Germinal center (tissue), 1 donor: ENCODE results near the gene SPDYE9.
"Not testable (repeated sequence)": the region's sequence is repeated elsewhere in the genome, so short reads cannot be mapped to it uniquely, and the experiment has no call there.

Experiments used
- DNase-seq: peaks from one replicate; pipeline ENCODE4 v3.0.0; 2012; ENCODE audit warnings: mixed read lengths, low spot score

Gene SPDYE9, protein sequence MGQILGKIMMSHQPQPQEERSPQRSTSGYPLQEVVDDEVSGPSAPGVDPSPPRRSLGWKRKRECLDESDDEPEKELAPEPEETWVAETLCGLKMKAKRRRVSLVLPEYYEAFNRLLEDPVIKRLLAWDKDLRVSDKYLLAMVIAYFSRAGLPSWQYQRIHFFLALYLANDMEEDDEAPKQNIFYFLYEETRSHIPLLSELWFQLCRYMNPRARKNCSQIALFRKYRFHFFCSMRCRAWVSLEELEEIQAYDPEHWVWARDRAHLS

DNA sequence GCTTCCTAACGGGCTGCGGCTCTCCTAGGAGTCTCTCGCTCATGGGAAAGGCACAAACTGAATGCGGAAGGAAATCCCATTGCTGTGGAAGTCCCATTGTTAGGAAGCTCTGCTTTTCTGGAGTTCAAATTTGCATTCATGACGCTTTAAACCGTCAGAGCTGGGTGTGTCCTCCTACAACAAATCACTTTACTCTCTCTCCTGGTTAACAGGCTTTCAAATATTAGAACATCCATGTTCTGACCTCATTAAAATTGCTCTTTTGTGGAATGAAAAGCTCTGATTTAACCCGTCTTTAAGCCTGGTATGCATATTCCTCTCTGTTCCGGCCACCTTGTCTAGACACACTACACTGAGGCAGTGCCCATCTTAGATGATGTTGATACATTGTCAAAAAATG lies at the start of gene SPDYE9:
SPDYE9 (minus strand) TSS at position 101 of the 400 bp plus-strand sequence. CDS start 1,800 bp downstream, outside the sequence.
- not testable (repeated sequence) for DNase-seq

GRCh38 chr7:73134866-73135265 lies 49.0 kb upstream of the SPDYE9 start:
- DNase-seq, result not testable (repeated sequence)

- DNase-seq, result not testable (repeated sequence)
Observed at GRCh38 chr7:73132651-73133217, 46.9 kb upstream of the SPDYE9 start.

DNA sequence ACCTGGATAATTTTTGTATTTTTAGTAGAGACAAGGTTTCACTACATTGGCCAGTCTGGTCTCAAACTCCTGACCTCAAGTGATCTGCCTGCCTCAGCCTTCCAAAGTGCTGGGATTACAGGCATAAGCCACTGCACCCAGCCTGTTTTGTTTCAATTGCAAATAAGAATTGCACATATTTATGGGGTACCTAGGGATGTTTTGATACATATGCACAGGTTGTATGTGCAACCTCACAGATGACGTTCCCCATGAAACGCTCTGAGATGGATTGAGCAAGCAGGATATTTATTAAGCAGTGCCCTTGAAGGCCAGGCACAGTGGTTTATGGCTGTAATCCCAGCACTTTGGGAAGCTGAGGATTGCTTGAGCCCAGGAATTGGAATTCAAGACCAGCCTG lies 44.8 kb upstream of the SPDYE9 start:
- not testable (repeated sequence) for DNase-seq

DNA sequence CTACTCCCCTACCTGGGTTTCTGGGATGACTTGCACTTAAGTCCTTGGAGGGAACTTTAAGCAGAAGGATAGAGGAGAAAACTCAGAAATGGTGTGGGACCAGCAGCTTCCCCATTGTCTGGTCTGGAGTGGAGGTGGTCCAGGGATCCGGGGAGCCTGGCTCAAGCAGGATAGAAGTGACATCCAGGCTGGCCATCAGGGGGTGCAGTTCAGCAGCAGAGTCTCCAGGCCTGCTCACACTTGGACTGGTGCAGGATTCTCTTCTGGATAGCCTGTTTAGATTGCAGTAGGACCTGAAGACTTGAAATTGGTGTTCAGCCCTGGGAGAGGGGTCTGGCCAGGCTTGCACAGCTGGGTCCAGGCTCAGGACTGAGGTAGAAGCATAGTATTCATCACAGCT lies 38.3 kb upstream of the SPDYE9 start:
- not testable (repeated sequence) for DNase-seq

DNA sequence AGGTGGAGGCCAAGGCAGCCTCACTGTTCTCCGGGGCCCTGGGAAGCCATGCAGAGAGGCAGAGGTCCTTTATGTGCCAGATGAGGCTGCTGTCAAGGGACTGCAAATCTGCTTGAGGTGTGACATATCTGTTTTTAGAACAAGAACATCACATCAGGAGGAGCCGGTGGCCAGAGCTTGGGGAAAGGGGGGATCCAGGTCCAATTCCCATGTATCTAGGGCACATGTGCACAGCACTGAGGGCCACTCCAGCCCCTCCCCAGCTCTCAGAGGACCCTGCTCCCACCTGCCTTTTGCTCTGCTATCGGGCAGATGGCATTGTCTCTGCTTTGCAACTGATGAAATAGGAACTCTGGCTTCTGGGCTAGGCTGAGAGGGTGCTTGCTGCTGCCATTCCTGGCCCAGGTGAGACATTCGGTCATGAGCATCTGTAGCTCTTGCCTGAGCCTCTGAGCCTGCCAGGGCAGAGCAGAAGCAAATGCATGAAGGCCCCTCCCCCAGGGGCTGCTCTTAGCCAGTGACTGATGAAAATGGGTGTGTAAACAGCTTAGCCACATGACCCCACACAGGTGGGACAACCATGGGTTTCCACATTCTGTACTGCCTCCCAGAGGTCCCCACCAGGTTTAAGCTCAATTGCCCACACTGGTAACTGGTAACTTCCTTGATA lies 37.1 kb upstream of the SPDYE9 start:
- DNase-seq, result not testable (repeated sequence)

GRCh38 chr7:73118155-73118554 lies 32.3 kb upstream of the SPDYE9 start:
- not testable (repeated sequence) for DNase-seq

GRCh38 chr7:73057811-73058210 lies 28.0 kb downstream of the SPDYE9 start, which contains the start of gene SPDYE11:
TSS of gene SPDYE11 (minus strand) at chr7:73057911. CDS start at chr7:73056111, 1,800 bp downstream.
- DNase-seq, result not testable (repeated sequence)

GRCh38 chr7:73029666-73030065 lies 56.2 kb downstream of the SPDYE9 start, which contains the start of gene SPDYE8:
TSS of gene SPDYE8 (minus strand) at chr7:73029766. CDS start at chr7:73027966, 1,800 bp downstream.
- DNase-seq, result not testable (repeated sequence)
